GM19397 (cell line): ENCODE results near the gene STX16.

Source experiments
- ATAC-seq: cut with Tn5 transposase; IDR thresholded peaks from one replicate; pipeline ENCODE4 v1.9.1; 2021; ENCODE audit warnings: mild to moderate bottlenecking, moderate library complexity; ENCODE audit not compliant: unreplicated experiment

The STX16 gene

DNA sequence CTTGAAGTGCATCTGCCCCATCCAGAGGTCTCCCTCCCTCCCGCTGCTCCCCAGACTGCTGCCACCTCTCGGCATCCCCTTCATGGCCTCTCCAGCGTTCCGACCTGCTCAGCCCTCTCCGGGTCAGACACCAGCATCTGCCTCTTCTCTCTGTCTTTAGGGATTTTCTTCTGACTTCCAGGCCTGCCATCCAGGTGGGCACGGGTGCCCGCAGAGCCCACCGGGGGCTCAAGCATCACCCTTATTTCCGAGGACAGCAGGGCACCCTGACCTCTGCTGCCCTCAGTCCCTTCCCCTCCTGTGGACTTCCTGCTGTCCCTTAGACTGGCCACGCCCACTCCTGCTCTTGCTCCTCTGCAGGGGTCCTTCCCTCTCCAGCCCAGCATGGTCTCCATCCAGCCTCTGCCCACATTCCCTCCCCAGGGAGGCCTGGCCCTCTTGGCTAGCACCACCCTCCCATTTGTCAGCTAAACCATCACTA is 44.9 kb downstream of the STX16 start:
- no peak for ATAC-seq

DNA sequence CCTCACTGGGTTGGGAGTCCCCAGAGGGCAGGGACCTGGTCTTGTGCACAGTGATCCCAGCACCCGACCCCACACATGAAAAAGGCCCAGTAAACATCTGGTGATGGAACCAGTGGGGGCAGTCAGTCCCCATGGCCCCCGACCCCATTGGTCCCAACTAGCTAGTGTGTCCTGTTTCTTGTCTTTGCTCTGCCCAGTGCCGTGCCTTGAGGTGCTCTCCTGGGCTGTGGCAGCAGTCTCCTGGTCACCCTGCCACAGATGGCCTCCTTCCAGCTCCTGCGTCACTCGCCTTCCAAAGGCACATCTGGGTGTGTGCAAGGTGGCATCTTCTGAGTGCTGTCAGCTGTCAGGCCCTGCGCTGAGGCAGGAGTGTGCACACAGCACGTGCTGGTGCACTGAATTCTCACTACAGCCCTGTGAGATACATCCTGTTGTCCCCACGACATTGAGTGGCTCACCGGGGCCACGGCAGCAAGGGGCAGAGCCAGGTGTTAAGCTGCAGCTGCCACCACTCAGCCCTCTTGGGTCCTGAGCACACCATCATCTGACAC is 45.4 kb downstream of the STX16 start:
- no peak for ATAC-seq

GRCh38 chr20:58697201-58697866 is 46.3 kb downstream of the STX16 start:
- ATAC-seq, result no peak

GRCh38 chr20:58697867-58698703 is 47.0 kb downstream of the STX16 start:
- no peak for ATAC-seq

DNA sequence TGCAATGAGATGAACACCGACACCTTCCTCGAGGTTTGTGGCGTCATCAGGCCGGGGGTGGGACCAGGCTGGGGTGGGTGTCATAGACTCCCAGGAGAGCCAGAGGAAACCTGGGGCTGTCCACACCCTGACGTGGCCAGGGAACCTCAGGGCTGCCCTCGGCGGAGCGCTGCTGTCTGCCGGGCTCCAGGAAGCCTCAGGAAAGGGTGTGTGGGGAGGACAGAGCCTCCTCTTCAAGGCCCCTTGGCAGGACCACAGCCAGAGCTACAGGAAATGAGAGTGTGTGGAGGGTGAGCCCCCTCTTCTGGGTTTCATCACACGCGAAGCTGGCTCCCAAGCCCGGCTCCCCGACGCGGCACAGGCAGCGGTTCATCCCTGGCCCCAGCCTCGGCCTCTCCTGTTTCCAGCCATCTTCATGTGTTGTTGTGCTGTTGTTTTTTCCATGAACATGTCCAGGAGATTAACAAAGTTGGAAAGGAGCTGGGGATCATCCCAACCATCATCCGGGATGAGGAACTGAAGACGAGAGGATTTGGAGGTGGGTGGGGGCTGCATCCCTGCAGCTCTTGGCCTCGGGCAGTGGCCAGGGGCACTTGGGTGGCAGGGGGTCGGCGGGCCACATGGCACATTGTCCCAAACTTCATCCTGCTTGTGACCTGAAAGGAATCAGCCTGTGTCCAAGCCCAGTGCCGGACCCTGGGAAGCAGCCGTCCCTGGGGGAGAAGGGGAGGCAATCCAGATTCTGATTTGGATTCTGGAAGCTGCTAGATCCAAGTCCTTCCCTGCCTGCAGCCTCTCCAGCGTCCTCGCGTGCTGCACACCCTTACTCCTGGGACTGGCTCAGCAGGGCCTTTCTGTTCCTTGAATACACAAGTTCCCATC is 47.9 kb downstream of the STX16 start:
- ATAC-seq, result no peak

DNA sequence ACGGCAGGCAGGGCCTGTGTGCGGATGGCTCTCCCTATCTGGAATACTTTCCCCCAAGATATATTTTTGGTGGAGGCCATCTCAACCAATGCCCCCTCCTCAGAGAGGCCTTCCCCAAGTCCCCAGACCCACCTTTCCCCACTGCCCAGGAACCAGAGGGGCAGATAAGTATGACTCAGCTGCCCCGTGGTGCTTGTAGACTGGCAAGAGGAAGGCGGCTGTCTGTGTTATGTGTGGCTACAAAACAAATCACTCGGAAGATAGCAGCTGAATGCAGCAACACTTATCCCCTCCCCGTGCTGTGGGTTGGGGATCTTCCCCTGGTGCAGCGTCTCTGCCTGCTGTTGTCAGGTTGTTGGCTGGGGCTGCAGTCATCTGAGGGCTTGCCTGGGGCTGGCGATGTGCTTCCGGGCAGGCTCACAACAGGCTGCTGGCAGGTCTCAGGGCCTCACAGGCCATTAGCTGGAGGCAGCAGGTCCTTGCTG is 48.6 kb downstream of the STX16 start:
- no peak for ATAC-seq

GRCh38 chr20:58700121-58700821 is 49.2 kb downstream of the STX16 start:
- ATAC-seq, result no peak

- ATAC-seq, result no peak
Measured at GRCh38 chr20:58700823-58701222, 49.7 kb downstream of the STX16 start.

GRCh38 chr20:58701431-58702160 is 50.5 kb downstream of the STX16 start:
- no peak for ATAC-seq

DNA sequence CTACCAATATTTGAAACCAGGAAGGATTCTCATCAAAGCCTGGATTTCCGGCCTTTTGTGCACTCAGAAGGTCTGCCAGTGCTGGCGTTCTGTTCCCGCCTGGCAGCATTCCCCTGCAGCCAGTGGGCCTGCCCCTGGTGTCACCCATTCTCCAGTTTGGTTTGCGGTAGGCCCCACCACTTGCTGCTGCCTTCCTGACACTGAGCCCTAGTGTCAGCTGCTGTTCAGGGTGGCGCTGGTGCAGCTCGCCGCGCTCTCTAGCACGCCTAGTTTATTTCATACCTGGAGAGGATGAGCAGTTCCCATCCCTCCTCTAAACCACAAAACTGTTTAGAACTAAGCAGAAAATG is 51.1 kb downstream of the STX16 start:
- no peak for ATAC-seq

- no peak for ATAC-seq
Measured at GRCh38 chr20:58702859-58703648, 52.0 kb downstream of the STX16 start.

- no peak for ATAC-seq
Measured at GRCh38 chr20:58703765-58704371, 52.8 kb downstream of the STX16 start.

DNA sequence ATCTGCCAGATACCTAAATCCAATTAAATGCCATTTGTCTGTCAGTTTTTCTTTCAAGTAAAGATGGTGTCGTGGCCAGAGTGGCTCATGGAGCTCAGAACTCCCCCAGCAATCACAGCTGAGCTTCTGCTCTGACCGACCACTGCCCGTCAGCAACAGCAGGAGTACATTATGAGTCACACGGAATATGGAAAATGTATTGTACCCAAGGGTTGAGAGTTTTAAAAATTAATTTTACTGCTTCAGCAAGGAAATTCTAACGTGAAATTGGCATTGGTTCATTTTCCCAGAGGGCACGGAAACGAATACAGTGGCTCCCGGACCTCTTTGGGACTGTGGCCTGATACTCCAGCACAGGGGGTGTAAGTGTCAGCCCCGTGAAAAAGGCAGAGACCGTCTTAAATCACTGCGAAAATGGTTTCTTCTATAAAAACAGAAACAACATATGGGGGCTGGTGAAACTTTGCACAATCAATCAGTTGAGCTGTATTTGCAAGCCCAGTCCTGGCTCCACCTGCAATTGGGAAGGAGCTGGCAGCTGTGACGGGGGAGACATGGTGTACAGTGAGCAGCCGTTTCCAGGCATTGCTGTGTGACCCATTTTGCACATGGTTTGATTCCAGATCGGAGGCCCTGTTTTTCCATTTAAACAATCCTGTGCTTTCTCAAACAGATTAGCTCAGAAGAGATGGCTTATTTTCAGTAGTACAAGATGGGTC is 54.3 kb downstream of the STX16 start:
- no peak for ATAC-seq

GRCh38 chr20:58706150-58706892 is 55.2 kb downstream of the STX16 start:
- no peak for ATAC-seq

DNA sequence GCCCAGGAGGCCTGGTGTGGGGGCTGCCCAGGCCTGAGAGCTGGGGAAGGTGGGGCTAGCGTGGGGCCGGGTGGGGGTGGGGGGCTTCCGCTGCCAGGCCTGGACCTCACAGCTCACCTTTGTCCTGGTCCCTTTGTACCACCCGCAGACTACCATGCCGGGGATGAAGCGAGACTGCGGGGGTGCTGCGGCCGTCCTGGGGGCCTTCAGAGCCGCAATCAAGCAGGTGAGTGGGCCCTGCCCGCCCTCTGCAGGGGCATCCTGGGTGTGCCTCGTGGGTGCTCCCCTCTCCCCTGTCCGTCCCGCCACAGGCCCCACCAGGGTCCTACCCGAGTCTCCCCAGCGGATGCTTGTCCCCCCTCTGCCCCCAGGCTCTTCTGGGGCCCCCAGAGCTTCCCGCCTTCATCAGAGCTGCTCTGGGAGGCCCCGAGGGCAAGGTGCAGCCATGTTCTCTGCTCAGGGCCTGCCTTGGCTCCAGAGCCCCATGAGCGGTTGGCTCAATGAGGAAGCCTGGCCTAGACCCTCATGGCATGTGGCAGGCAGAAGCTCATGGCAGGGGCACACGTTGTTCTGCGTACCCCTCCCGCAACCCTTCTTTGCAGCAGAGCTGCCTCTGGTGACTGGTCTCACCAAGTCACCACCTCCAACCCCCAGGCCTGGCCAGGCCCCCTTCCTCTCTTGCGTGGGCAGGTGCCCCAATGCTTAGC is 56.0 kb downstream of the STX16 start:
- no peak for ATAC-seq

DNA sequence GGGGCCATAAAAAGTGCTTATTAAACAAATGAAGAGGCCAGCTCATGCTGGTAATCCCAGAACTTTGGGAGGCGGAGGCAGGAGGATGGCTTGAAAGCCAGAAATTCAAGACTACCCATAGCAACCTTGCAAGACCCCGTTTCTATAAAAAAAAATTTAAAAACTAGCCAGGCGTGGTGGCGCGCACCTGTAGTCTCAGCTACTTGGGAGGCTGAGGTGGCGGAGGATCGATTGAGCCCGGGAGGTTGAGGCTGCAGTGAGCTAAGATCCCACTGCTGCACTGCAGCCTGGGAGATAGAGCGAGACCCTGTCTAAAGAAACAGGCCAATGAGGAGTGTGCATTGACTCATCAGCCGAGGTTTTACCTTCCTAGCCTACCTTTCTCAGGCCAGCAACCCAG is 56.7 kb downstream of the STX16 start:
- ATAC-seq, result no peak
